Left hindlimb (tissue), 1 donor: ENCODE measurements around the gene ADCY9.
A peak's percentile ranks its signal among the peaks of the same experiment; 100 is the strongest.
"Not testable (repeated sequence)": the region's sequence is repeated elsewhere in the genome, so short reads cannot be mapped to it uniquely, and the experiment has no call there.

Source experiments
- DNase-seq: peaks from one replicate; pipeline ENCODE4 v3.0.0-alpha.2; 2018

The ADCY9 gene

GRCh38 chr16:4092547-4093265 is 23.5 kb downstream of the ADCY9 start:
- no peak for DNase-seq

GRCh38 chr16:4091240-4092012 is 24.8 kb downstream of the ADCY9 start:
- no peak for DNase-seq

- peak; percentile 59 for DNase-seq
Observed at GRCh38 chr16:4090351-4090851, 25.8 kb downstream of the ADCY9 start.

- DNase-seq = peak; percentile 60
Observed at GRCh38 chr16:4089811-4090301, 26.4 kb downstream of the ADCY9 start.

GRCh38 chr16:4089251-4089810 is 26.9 kb downstream of the ADCY9 start:
- no peak for DNase-seq

GRCh38 chr16:4087990-4088577 is 28.2 kb downstream of the ADCY9 start:
- no peak for DNase-seq

GRCh38 chr16:4087099-4087885 is 28.9 kb downstream of the ADCY9 start:
- DNase-seq = no peak

GRCh38 chr16:4086153-4086552 is 30.1 kb downstream of the ADCY9 start:
- DNase-seq = no peak

GRCh38 chr16:4085405-4085970 is 30.8 kb downstream of the ADCY9 start:
- DNase-seq = no peak

GRCh38 chr16:4083347-4083870 is 32.8 kb downstream of the ADCY9 start:
- DNase-seq = no peak

- no peak for DNase-seq
Observed at GRCh38 chr16:4082474-4083044, 33.7 kb downstream of the ADCY9 start.

GRCh38 chr16:4081521-4082021 is 34.7 kb downstream of the ADCY9 start:
- peak; percentile 55 for DNase-seq

GRCh38 chr16:4081047-4081446 is 35.2 kb downstream of the ADCY9 start:
- DNase-seq = no peak

GRCh38 chr16:4077174-4077649 is 39.0 kb downstream of the ADCY9 start:
- DNase-seq = no peak

GRCh38 chr16:4075534-4075933 is 40.7 kb downstream of the ADCY9 start:
- DNase-seq = no peak

GRCh38 chr16:4073150-4073549 is 43.1 kb downstream of the ADCY9 start:
- not testable (repeated sequence) for DNase-seq

GRCh38 chr16:4071686-4072561 is 44.3 kb downstream of the ADCY9 start:
- no peak for DNase-seq

- DNase-seq = no peak
Observed at GRCh38 chr16:4070936-4071335, 45.3 kb downstream of the ADCY9 start.

- no peak for DNase-seq
Observed at GRCh38 chr16:4067262-4068001, 48.8 kb downstream of the ADCY9 start.
